Esophagus muscularis mucosa (tissue), 3 donors: ENCODE data around the gene MGLL.
A peak's percentile ranks its signal among the peaks of the same experiment; 100 is the strongest.

ENCODE experiments used
- EP300 ChIP-seq: sonication (generic); formaldehyde crosslinking; IDR thresholded peaks from one replicate; pipeline ENCODE4 v1.6.1; 2017; ENCODE audit warnings: antibody characterized with exemption
- TF ChIP-seq, protein P1 (sequence below), 3 experiments: fragments of 200-600 bp in 2 of 3; fragments of 450-650 bp in 1 of 3; sonication (generic) in 2 of 3; IDR thresholded peaks; one replicate each; pipeline ENCODE4 v1.5.1; 2017 to 2019; ENCODE audit warnings: antibody characterized with exemption in 3 of 3, mild to moderate bottlenecking in 2 of 3, moderate library complexity in 1 of 3

DNA sequence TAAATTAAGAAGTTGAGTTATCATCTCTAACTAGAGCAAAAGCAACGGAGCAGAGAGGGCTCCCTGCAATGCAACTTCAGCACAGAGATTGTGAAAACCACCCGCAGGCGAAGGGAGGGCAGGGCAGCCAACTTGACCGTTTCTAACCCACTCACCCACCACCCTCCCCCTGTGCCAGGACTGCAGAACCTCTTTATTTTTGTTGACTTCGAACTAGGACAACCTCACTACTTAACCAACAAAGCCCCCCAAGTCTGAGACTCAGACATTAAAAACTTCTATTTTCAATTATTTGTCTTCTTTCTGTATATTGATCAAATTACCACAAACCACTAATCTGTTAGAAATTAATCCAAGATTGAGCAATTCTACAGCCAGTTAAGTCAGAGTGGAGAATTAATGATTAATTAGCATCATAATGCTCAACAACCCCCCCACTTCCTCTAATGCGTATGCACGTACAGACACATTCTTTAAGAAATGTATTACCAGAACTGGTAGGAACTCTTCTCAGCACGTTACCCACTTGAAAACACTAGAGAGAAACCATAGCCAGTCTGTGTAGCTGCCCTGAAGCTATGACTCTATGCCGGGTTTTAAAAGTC, 2.0 kb downstream of the MGLL start:
- TF ChIP-seq, protein P1, sequence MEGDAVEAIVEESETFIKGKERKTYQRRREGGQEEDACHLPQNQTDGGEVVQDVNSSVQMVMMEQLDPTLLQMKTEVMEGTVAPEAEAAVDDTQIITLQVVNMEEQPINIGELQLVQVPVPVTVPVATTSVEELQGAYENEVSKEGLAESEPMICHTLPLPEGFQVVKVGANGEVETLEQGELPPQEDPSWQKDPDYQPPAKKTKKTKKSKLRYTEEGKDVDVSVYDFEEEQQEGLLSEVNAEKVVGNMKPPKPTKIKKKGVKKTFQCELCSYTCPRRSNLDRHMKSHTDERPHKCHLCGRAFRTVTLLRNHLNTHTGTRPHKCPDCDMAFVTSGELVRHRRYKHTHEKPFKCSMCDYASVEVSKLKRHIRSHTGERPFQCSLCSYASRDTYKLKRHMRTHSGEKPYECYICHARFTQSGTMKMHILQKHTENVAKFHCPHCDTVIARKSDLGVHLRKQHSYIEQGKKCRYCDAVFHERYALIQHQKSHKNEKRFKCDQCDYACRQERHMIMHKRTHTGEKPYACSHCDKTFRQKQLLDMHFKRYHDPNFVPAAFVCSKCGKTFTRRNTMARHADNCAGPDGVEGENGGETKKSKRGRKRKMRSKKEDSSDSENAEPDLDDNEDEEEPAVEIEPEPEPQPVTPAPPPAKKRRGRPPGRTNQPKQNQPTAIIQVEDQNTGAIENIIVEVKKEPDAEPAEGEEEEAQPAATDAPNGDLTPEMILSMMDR (IDR thresholded peaks at IDR 0.05), result peak in 2 of 3 experiments; percentile 22 to 29
- no peak for TF ChIP-seq EP300
